HG02588 (cell line): ENCODE data around the gene DNAI2.

ENCODE experiments used
- ATAC-seq: cut with Tn5 transposase; IDR thresholded peaks from one replicate; pipeline ENCODE4 v1.9.1; 2021; ENCODE audit warnings: mild to moderate bottlenecking, moderate library complexity; ENCODE audit not compliant: unreplicated experiment

Gene DNAI2

GRCh38 chr17:74274060-74274708 is at the start of gene DNAI2:
TSS of gene DNAI2 (plus strand) at chr17:74274234. CDS start at chr17:74281818, 7,584 bp downstream.
- ATAC-seq: no peak

- ATAC-seq: no peak
Observed at GRCh38 chr17:74224959-74225725, 48.9 kb upstream of the DNAI2 start.

GRCh38 chr17:74226252-74226651 is 47.8 kb upstream of the DNAI2 start:
- no peak for ATAC-seq

- no peak for ATAC-seq
Observed at GRCh38 chr17:74227271-74228080, 46.6 kb upstream of the DNAI2 start.

- no peak for ATAC-seq
Observed at GRCh38 chr17:74228306-74228978, 45.6 kb upstream of the DNAI2 start.

GRCh38 chr17:74230896-74231295 is 43.1 kb upstream of the DNAI2 start:
- ATAC-seq: no peak

GRCh38 chr17:74231928-74232907 is 41.8 kb upstream of the DNAI2 start:
- ATAC-seq: no peak

- no peak for ATAC-seq
Observed at GRCh38 chr17:74233937-74234336, 40.1 kb upstream of the DNAI2 start.

GRCh38 chr17:74234486-74234885 is 39.5 kb upstream of the DNAI2 start:
- no peak for ATAC-seq

GRCh38 chr17:74235040-74235581 is 38.9 kb upstream of the DNAI2 start:
- ATAC-seq: no peak

GRCh38 chr17:74235911-74236371 is 38.1 kb upstream of the DNAI2 start:
- no peak for ATAC-seq

- no peak for ATAC-seq
Observed at GRCh38 chr17:74237321-74237720, 36.7 kb upstream of the DNAI2 start.

GRCh38 chr17:74239172-74239571 is 34.9 kb upstream of the DNAI2 start:
- no peak for ATAC-seq

- ATAC-seq: no peak
Observed at GRCh38 chr17:74240618-74241205, 33.3 kb upstream of the DNAI2 start.

- ATAC-seq: no peak
Observed at GRCh38 chr17:74241431-74241830, 32.6 kb upstream of the DNAI2 start.

GRCh38 chr17:74241847-74242246 is 32.2 kb upstream of the DNAI2 start:
- ATAC-seq: no peak

GRCh38 chr17:74243013-74243755 is 30.9 kb upstream of the DNAI2 start:
- ATAC-seq: no peak

- ATAC-seq: no peak
Observed at GRCh38 chr17:74244128-74244527, 29.9 kb upstream of the DNAI2 start.
